Tibial nerve (tissue), 4 donors: ENCODE data around the gene PRKG1. TPM values are rescaled to one million over a fixed set of nuclear protein-coding genes. Genes with fewer than 3 reads are reported as not detected.
A peak's percentile ranks its signal among the peaks of the same experiment; 100 is the strongest.

Experiments
- DNase-seq, 2 donors: peaks; one replicate each; pipeline ENCODE4 v3.0.0-alpha.2; 2019; ENCODE audit warnings: low spot score in 2 of 2
- H3K27ac ChIP-seq, 4 donors: fragments of 200-600 bp; sonication (generic) in 3 of 4; one replicate each; pipeline ENCODE4 v1.5.1; 2017 to 2019; ENCODE audit warnings: mild to moderate bottlenecking in 1 of 4
- H3K27me3 ChIP-seq, 2 donors: fragments of 200-600 bp; sonication (generic) in 1 of 2; one replicate each; pipeline versions ENCODE4 v1.5.1 to v1.6.0; 2017 to 2019
- H3K36me3 ChIP-seq, 3 donors: fragments of 200-600 bp; sonication (generic); one replicate each; pipeline ENCODE4 v1.5.1; 2018 to 2019
- H3K4me1 ChIP-seq, 4 donors: fragments of 200-600 bp; sonication (generic) in 3 of 4; one replicate each; pipeline ENCODE4 v1.5.1; 2017 to 2019
- H3K4me3 ChIP-seq, 4 donors: fragments of 200-600 bp; sonication (generic) in 3 of 4; one replicate each; pipeline ENCODE4 v1.5.1; 2017 to 2019; ENCODE audit warnings: mild to moderate bottlenecking in 1 of 4, moderate library complexity in 1 of 4
- H3K9me3 ChIP-seq, 4 donors: fragments of 200-600 bp; sonication (generic) in 3 of 4; one replicate each; pipeline ENCODE4 v1.5.1; 2017 to 2019
- CTCF ChIP-seq, 5 experiments: fragments of 200-600 bp in 3 of 5; fragments of 450-650 bp in 2 of 5; sonication (generic) in 3 of 5; IDR thresholded peaks; one replicate each; pipeline ENCODE4 v1.5.1; 2016 to 2019; ENCODE audit warnings: antibody characterized with exemption in 5 of 5, mild to moderate bottlenecking in 3 of 5, moderate library complexity in 2 of 5
- EP300 ChIP-seq, 2 donors: sonication (generic); formaldehyde crosslinking; IDR thresholded peaks; one replicate each; pipeline ENCODE4 v1.6.1; 2017; ENCODE audit warnings: antibody characterized with exemption in 2 of 2, mild to moderate bottlenecking in 1 of 2
- POLR2A ChIP-seq, 2 donors: fragments of 450-650 bp; IDR thresholded peaks; one replicate each; pipeline ENCODE4 v1.6.1; 2017; ENCODE audit warnings: antibody characterized with exemption in 2 of 2, mild to moderate bottlenecking in 2 of 2, moderate library complexity in 2 of 2
- WGBS, 2 donors: methylation state at CpG; one replicate each; pipeline ENCODE4 v1.1.5; 2018; 5-methylcytosine and 5-hydroxymethylcytosine counted together
- total RNA-seq, 4 donors: library from RNA; depleted of rRNA; stranded (reverse); fragments of >200 nt; gene quantifications; one replicate each; pipeline ENCODE4 v1.1.0, GENCODE V29; 2016

Gene PRKG1
- total RNA-seq, 4 donors from 2014 or later: 8.7 to 35.0 (median 14.8) TPM

- WGBS, 2 donors: 43 to 69% methylated on average over 2 of the region's 2 CpGs
- H3K27ac ChIP-seq: no peak overlapping the region
- no peak overlapping the region for H3K4me3 ChIP-seq
- no peaks in the 10 kb centered on the region for H3K9me3 ChIP-seq
- H3K4me1 ChIP-seq: no peaks in the 10 kb centered on the region
- H3K27me3 ChIP-seq: no peaks in the 10 kb centered on the region
- no peak for DNase-seq
- TF ChIP-seq EP300 (IDR thresholded peaks at IDR 0.05) (no peak), CTCF (IDR thresholded peaks at IDR 0.05) (no peak), POLR2A (IDR thresholded peaks at IDR 0.05) (no peak)
- H3K36me3 ChIP-seq: no peaks in the 10 kb centered on the region
These were observed 746.8 kb downstream of the PRKG1 start for GRCh38 chr10:51821045-51821444.

GRCh38 chr10:51821745-51822144 lies 747.5 kb downstream of the PRKG1 start:
- Histone ChIP-seq H3K27ac (no peak overlapping the region), H3K9me3 (no peaks in the 10 kb centered on the region), H3K27me3 (no peaks in the 10 kb centered on the region), H3K4me1 (no peaks in the 10 kb centered on the region), H3K36me3 (no peaks in the 10 kb centered on the region), H3K4me3 (no peak overlapping the region)
- no peak for DNase-seq
- TF ChIP-seq EP300 (IDR thresholded peaks at IDR 0.05) (no peak), CTCF (IDR thresholded peaks at IDR 0.05) (no peak), POLR2A (IDR thresholded peaks at IDR 0.05) (no peak)

GRCh38 chr10:51832652-51833383 lies 758.5 kb downstream of the PRKG1 start:
- H3K27ac ChIP-seq: peak overlapping the region in 1 of 4 donors; percentile 63
- 47 to 62% methylated on average over 7 of the region's 7 CpGs for WGBS, 2 donors
- no peak for TF ChIP-seq CTCF (IDR thresholded peaks at IDR 0.05)
- no peak for TF ChIP-seq POLR2A (IDR thresholded peaks at IDR 0.05)
- no peak for TF ChIP-seq EP300 (IDR thresholded peaks at IDR 0.05)

GRCh38 chr10:51834548-51834947 lies 760.3 kb downstream of the PRKG1 start:
- peaks cover 0 to 9% (median 3%) of the 10 kb centered on the region in 4 donors for H3K9me3 ChIP-seq
- no peak for DNase-seq
- H3K36me3 ChIP-seq: no peaks in the 10 kb centered on the region
- H3K4me1 ChIP-seq: no peaks in the 10 kb centered on the region
- WGBS, 2 donors: 90 to 100% methylated on average over 1 of the region's 1 CpG
- TF ChIP-seq POLR2A (IDR thresholded peaks at IDR 0.05) (no peak), CTCF (IDR thresholded peaks at IDR 0.05) (no peak), EP300 (IDR thresholded peaks at IDR 0.05) (no peak)
- no peak overlapping the region for H3K27ac ChIP-seq
- no peaks in the 10 kb centered on the region for H3K27me3 ChIP-seq
- no peak overlapping the region for H3K4me3 ChIP-seq

More at GRCh38 chr10:51832652-51833383, 758.5 kb downstream of the PRKG1 start:
- H3K36me3 ChIP-seq: no peaks in the 10 kb centered on the region
- H3K4me3 ChIP-seq: no peak overlapping the region
- no peak for DNase-seq
- H3K27me3 ChIP-seq: no peaks in the 10 kb centered on the region
- no peaks in the 10 kb centered on the region for H3K4me1 ChIP-seq
- peaks cover 0 to 9% (median 3%) of the 10 kb centered on the region in 4 donors for H3K9me3 ChIP-seq

- TF ChIP-seq EP300 (IDR thresholded peaks at IDR 0.05) (no peak), POLR2A (IDR thresholded peaks at IDR 0.05) (no peak), CTCF (IDR thresholded peaks at IDR 0.05) (no peak)
- H3K4me1 ChIP-seq: no peaks in the 10 kb centered on the region
- WGBS, 2 donors: 19 to 38% methylated on average over 3 of the region's 3 CpGs
- no peaks in the 10 kb centered on the region for H3K36me3 ChIP-seq
- H3K27me3 ChIP-seq: no peaks in the 10 kb centered on the region
- H3K9me3 ChIP-seq: peaks cover 0 to 9% (median 3%) of the 10 kb centered on the region in 4 donors
- H3K4me3 ChIP-seq: no peak overlapping the region
- no peak overlapping the region for H3K27ac ChIP-seq
- no peak for DNase-seq
These were observed 764.2 kb downstream of the PRKG1 start for GRCh38 chr10:51838471-51838870.
